ENCODE measurements around the gene FAM98B. TPM values are rescaled to one million over a fixed set of nuclear protein-coding genes. Genes with fewer than 3 reads are reported as not detected.

FAM98B gene
- total RNA-seq, 1 donor from 2014 or later: 66.9 TPM

DNA sequence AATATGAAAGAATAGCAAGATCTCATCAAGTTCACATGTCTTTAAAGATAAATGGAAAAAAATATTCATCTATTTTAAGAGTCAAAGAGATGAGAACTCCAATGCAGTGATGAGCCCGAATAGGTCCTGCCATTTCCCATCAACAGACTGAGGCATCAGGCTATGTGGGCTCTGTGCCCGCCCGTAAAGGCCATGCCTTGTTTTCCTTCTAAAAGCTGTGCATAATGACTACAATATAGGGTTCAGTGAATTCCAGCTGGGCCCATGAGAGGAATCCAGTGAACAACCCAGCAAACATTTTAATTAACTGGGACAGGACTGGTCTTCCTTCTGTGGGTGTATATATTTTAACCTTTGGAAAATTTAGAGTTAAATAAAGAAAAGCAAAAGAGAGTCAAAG, 66.1 kb downstream of the FAM98B start:
- Mint-ChIP-seq H3K4me1 (ENCODE audit: low read depth) (peaks cover 47% of the 10 kb centered on the region), H3K36me3 (ENCODE audit: low read depth) (peaks cover 52% of the 10 kb centered on the region), H3K9me3 (no peaks in the 10 kb centered on the region), H3K4me3 (no peak overlapping the region), H3K27ac (no peak overlapping the region), H3K27me3 (ENCODE audit: insufficient read depth) (no peaks in the 10 kb centered on the region)
- intact Hi-C loops (cut with micrococcal nuclease): loop anchor here (5.0 kb wide), 1 partner anchor 37 kb away; no protein-coding TSS in a partner anchor
- DNase-seq (ENCODE audit: low spot score): no peak

DNA sequence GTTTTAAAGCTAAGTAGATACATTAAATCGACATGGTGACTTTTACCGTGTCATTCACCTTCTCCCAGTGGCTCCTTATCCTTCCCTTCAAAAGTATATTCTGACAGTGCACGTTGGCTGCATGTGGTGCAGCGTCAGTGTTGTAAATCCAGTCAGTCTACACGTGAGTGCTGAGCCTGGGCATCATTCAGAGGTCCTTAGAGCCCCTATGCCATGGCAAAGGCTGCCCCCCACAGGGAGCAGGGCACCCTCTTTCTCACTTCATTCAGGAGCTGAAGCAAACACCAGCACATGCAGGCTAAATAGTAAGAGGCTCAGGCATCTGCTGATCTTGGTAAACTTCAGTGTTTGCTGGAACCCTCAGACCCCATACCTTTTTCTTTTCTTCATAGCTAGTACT, 67.4 kb downstream of the FAM98B start:
- no peak overlapping the region for H3K27ac Mint-ChIP-seq
- H3K36me3 Mint-ChIP-seq (ENCODE audit: low read depth): peaks cover 52% of the 10 kb centered on the region
- DNase-seq (ENCODE audit: low spot score): no peak
- no peak overlapping the region for H3K4me3 Mint-ChIP-seq
- no peaks in the 10 kb centered on the region for H3K27me3 Mint-ChIP-seq (ENCODE audit: insufficient read depth)
- peaks cover 51% of the 10 kb centered on the region for H3K4me1 Mint-ChIP-seq (ENCODE audit: low read depth)
- H3K9me3 Mint-ChIP-seq: no peaks in the 10 kb centered on the region
- intact Hi-C loops (cut with micrococcal nuclease): loop anchor here (5.0 kb wide), 1 partner anchor 36 kb away; no protein-coding TSS in a partner anchor

DNA sequence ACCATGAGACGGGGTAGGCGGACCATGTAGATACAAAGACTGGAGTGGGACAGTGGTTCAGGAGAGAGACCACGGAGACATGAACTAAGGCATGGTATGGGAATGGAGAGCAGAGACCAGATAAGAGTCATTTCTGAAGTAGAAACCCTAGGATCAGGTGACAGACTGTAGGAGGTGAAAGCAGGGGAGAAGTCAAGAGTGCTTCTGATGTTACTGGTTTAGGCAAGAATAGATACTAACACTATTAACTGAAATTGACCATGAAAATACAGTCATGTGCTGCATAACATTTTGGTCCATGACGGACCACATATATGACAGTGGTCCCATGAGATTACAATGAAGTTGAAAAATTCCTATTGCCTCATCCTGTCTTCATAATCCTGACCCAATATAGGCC, 69.0 kb downstream of the FAM98B start:
- H3K36me3 Mint-ChIP-seq (ENCODE audit: low read depth): peaks cover 53% of the 10 kb centered on the region
- intact Hi-C loops (cut with micrococcal nuclease): loop anchor here (5.0 kb wide), 1 partner anchor 34 kb away; no protein-coding TSS in a partner anchor

DNA sequence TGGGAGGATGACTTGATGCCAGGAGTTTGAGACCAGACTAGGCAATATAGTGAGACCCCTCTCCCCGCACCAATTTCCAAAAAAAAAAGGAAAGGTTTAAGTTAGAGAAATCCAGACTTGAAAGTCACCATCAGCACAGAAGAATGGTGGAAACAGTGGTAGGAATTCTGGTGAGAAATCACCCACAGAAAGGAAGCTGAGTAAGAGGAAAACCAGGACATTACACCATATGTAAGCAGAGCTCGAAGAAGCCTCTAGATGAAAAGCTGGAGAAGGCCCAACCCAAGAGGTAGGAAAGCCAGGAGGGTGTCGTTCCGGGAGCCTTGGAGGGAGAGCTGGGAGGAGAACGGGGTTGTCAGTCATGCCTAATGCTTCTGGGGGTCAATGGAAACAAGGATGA, 70.2 kb downstream of the FAM98B start:
- peaks cover 63% of the 10 kb centered on the region for H3K4me1 Mint-ChIP-seq (ENCODE audit: low read depth)
- no peak for DNase-seq (ENCODE audit: low spot score)
- intact Hi-C loops (cut with micrococcal nuclease): loop anchor here (5.0 kb wide), 1 partner anchor 33 kb away; no protein-coding TSS in a partner anchor

More for the DNA sequence above, 69.0 kb downstream of the FAM98B start:
- Mint-ChIP-seq H3K4me1 (ENCODE audit: low read depth) (peaks cover 58% of the 10 kb centered on the region), H3K27me3 (ENCODE audit: insufficient read depth) (no peaks in the 10 kb centered on the region), H3K9me3 (no peaks in the 10 kb centered on the region), H3K4me3 (no peak overlapping the region), H3K27ac (peak overlapping the region; percentile 49)
- no peak for DNase-seq (ENCODE audit: low spot score)

DNA sequence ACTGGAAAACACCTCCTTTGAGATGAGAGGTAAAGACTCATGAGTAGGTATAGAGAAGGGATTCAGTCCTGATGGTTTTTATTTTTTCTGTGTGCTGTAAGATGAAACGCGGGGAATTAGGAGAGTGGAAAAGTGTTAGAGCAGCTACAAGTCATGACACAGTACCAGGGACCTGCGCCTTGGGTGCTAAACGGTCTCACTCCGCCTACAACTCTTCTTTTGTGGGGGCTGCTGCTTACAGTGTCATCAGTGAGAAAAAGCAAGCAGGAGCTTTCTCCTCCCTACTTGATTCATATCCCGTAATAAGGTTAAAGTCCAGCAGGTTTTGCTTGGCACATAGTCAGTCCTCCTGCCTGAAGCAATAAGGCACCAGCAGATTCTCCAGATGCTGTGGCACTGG, 71.6 kb downstream of the FAM98B start:
- DNase-seq (ENCODE audit: low spot score): no peak
- H3K4me1 Mint-ChIP-seq (ENCODE audit: low read depth): peaks cover 75% of the 10 kb centered on the region
- no peaks in the 10 kb centered on the region for H3K27me3 Mint-ChIP-seq (ENCODE audit: insufficient read depth)
- H3K36me3 Mint-ChIP-seq (ENCODE audit: low read depth): peaks cover 58% of the 10 kb centered on the region
- intact Hi-C loops (cut with micrococcal nuclease): loop anchor here (5.0 kb wide), 1 partner anchor 38 kb away; no protein-coding TSS in a partner anchor
- peak overlapping the region; percentile 18 for H3K27ac Mint-ChIP-seq
- H3K9me3 Mint-ChIP-seq: no peaks in the 10 kb centered on the region
- no peak overlapping the region for H3K4me3 Mint-ChIP-seq

More for the DNA sequence above, 70.2 kb downstream of the FAM98B start:
- Mint-ChIP-seq H3K27me3 (ENCODE audit: insufficient read depth) (no peaks in the 10 kb centered on the region), H3K27ac (peak overlapping the region; percentile 59), H3K36me3 (ENCODE audit: low read depth) (peaks cover 58% of the 10 kb centered on the region), H3K4me3 (no peak overlapping the region), H3K9me3 (no peaks in the 10 kb centered on the region)

DNA sequence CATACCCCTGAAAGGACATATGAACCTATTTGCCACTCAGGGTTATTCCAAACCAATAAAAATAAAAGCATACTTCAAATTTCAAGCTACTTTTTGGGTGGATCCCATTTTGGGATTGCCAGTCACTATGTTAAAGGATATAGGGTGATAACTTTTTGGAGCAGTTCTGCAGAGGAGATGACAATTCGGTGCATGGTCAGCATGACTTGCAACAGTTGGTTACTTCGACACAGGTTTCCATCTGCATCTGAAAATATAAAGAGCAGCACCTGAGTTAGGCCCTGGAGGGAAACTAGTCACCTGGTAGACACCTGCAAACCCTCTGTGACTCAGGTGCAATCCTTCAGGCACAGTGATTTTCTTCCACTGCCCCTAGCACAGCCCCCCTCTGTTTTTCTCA, 72.2 kb downstream of the FAM98B start:
- DNase-seq (ENCODE audit: low spot score): no peak
- Mint-ChIP-seq H3K9me3 (no peaks in the 10 kb centered on the region), H3K27me3 (ENCODE audit: insufficient read depth) (no peaks in the 10 kb centered on the region), H3K4me1 (ENCODE audit: low read depth) (peaks cover 82% of the 10 kb centered on the region), H3K4me3 (no peak overlapping the region), H3K36me3 (ENCODE audit: low read depth) (peaks cover 62% of the 10 kb centered on the region), H3K27ac (no peak overlapping the region)
- intact Hi-C loops (cut with micrococcal nuclease): loop anchor here (5.0 kb wide), 1 partner anchor 39 kb away; no protein-coding TSS in a partner anchor

DNA sequence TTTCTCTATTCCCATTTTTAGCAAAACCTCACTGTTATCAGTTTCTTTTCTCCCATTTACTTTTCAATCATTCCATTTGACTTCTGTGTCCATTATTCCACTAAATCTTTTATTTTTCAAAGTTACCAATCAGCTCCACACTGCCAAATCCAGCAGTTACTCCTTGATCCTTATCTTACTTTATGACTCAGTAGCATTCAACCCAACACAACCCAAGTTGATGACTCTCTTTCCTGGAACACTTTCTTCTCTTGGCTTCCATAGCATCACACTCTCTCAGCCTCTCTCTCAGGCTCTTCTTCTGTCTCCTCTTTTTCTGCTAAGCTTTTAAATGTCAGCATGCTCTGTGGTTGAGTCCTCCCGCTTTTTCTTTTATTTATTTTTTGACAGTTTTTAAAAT, 74.4 kb downstream of the FAM98B start:
- H3K4me1 Mint-ChIP-seq (ENCODE audit: low read depth): peaks cover 89% of the 10 kb centered on the region
- intact Hi-C loops (cut with micrococcal nuclease): loop anchor here (5.0 kb wide), 1 partner anchor 41 kb away; no protein-coding TSS in a partner anchor
- H3K27ac Mint-ChIP-seq: peak overlapping the region; percentile 73
- H3K36me3 Mint-ChIP-seq (ENCODE audit: low read depth): peaks cover 63% of the 10 kb centered on the region
- DNase-seq (ENCODE audit: low spot score): no peak
- no peak overlapping the region for H3K4me3 Mint-ChIP-seq
- no peaks in the 10 kb centered on the region for H3K27me3 Mint-ChIP-seq (ENCODE audit: insufficient read depth)
- no peaks in the 10 kb centered on the region for H3K9me3 Mint-ChIP-seq

DNA sequence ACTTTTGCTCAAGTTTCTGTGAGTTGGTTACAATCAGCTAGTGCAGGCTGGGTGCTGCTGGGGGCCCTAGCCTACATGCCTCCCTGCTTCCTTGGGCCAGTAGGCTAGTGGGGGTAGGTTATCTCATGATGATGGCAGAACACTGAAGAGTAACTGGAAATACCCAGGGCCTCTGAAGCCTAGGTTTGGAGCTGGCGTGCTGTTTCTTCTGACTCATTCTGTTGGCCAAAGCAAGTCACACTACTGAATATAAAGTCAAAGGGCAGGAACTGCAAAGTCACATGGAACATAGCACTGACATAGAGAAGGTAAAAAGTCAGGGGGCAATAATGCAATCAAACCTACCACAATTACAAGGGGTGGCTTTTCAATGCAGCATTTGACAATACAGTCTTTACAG, 76.2 kb downstream of the FAM98B start:
- intact Hi-C loops (cut with micrococcal nuclease): loop anchor here (1.0 kb wide), 2 partner anchors 8 to 30 kb away; no protein-coding TSS in a partner anchor
- H3K27ac Mint-ChIP-seq: peak overlapping the region; percentile 85
- no peaks in the 10 kb centered on the region for H3K27me3 Mint-ChIP-seq (ENCODE audit: insufficient read depth)
- H3K9me3 Mint-ChIP-seq: no peaks in the 10 kb centered on the region
- H3K4me3 Mint-ChIP-seq: peak overlapping the region; percentile 46
- H3K36me3 Mint-ChIP-seq (ENCODE audit: low read depth): peaks cover 67% of the 10 kb centered on the region
- peak; percentile 16 for DNase-seq (ENCODE audit: low spot score)
- H3K4me1 Mint-ChIP-seq (ENCODE audit: low read depth): peaks cover 93% of the 10 kb centered on the region

DNA sequence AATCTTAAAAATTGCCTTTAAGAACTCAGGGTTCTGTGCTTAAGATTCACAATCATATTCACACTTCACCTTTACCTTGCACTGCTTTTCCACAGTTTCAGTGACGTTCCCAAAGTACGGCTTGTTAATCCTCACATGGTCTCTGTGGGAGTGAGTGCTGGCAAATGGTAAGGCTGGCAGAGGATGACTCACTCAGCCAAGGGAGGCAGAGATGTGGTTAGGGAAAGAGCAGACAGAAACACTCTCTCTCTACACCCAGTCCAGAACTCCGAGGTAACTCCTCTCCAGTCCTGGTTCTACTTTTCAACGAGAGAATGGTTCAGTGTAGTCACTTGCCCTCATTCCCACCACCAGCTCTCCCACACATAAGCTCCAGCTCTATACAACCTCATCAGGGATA, 77.6 kb downstream of the FAM98B start:
- Mint-ChIP-seq H3K9me3 (no peaks in the 10 kb centered on the region), H3K4me1 (ENCODE audit: low read depth) (peaks cover 93% of the 10 kb centered on the region), H3K36me3 (ENCODE audit: low read depth) (peaks cover 72% of the 10 kb centered on the region), H3K27ac (peak overlapping the region; percentile 10), H3K4me3 (no peak overlapping the region), H3K27me3 (ENCODE audit: insufficient read depth) (no peaks in the 10 kb centered on the region)
- no peak for DNase-seq (ENCODE audit: low spot score)
- intact Hi-C loops (cut with micrococcal nuclease): no loop called here

DNA sequence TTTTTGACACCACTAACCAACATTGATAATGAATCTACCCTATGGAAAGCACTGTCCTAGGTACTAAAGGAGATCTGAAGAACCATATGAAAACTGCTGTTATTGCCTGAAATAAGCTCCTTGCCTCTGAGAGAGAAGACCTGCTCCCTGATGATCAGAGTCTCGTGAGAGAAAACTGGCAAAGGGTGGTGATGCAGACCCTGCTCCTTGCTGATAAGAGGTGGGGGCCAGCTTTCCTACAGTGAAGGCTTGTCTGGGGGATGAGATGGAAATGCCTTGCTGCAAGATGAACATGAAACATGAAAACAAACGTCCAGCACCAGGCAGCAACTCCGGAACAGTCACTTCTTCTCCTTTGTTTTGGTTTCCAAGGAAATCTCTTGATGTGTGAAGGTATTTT, 78.8 kb downstream of the FAM98B start:
- no peaks in the 10 kb centered on the region for H3K9me3 Mint-ChIP-seq
- H3K27ac Mint-ChIP-seq: peak overlapping the region; percentile 59
- no peak overlapping the region for H3K4me3 Mint-ChIP-seq
- DNase-seq (ENCODE audit: low spot score): no peak
- H3K36me3 Mint-ChIP-seq (ENCODE audit: low read depth): peaks cover 73% of the 10 kb centered on the region
- H3K27me3 Mint-ChIP-seq (ENCODE audit: insufficient read depth): no peaks in the 10 kb centered on the region
- intact Hi-C loops (cut with micrococcal nuclease): no loop called here
- peaks cover 98% of the 10 kb centered on the region for H3K4me1 Mint-ChIP-seq (ENCODE audit: low read depth)

DNA sequence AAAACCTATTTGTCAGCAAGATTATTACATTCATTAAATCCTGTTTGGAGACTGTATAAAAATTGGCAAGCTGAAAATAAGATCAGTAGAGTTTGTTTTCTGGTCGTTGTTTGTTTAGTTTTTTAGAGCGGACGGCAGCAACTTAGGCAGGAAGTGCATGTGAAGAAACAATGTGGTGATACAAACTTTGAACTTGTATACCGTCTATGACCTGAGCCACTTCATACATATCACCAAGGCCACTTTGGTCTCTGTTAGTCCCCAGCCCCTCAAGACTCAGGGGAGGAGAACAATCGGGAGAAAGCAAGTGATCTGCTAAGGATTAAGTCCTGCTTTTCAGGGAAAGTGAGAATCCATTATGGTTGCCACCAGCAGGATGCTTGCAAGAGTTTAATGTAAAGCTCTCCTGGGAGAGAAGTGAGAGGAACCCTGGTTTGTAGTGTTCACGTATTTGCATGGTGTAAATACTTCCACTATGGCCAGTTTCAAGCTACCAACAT, 79.5 kb downstream of the FAM98B start:
- DNase-seq (ENCODE audit: low spot score): no peak
- peaks cover 71% of the 10 kb centered on the region for H3K36me3 Mint-ChIP-seq (ENCODE audit: low read depth)
- no peak overlapping the region for H3K4me3 Mint-ChIP-seq
- H3K9me3 Mint-ChIP-seq: no peaks in the 10 kb centered on the region
- H3K27ac Mint-ChIP-seq: peak overlapping the region; percentile 49
- H3K27me3 Mint-ChIP-seq (ENCODE audit: insufficient read depth): no peaks in the 10 kb centered on the region
- intact Hi-C loops (cut with micrococcal nuclease): no loop called here
- H3K4me1 Mint-ChIP-seq (ENCODE audit: low read depth): peaks cover 99% of the 10 kb centered on the region

DNA sequence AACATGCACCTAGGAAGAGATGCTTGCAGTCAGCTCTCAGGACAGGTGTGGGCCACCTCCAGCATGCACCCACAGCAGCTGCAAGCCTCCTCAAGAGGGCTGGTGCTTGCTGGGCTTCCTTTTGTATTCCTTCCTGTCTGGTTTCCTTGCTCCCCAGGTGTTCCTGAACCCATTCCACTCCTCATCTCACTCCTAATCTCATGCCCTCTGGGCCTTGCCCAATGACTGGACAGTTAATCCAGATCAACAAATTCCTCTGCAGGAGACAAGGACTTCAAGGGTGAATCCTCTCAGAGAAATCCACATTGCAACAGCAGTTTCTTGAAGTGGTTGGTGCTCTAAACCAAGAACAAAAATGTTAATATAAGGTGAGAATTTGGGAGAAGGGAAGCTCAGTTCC, 80.0 kb downstream of the FAM98B start:
- Mint-ChIP-seq H3K9me3 (no peaks in the 10 kb centered on the region), H3K4me3 (no peak overlapping the region), H3K27ac (peak overlapping the region; percentile 70), H3K36me3 (ENCODE audit: low read depth) (peaks cover 68% of the 10 kb centered on the region), H3K4me1 (ENCODE audit: low read depth) (peaks cover 99% of the 10 kb centered on the region), H3K27me3 (ENCODE audit: insufficient read depth) (no peaks in the 10 kb centered on the region)
- no peak for DNase-seq (ENCODE audit: low spot score)
- intact Hi-C loops (cut with micrococcal nuclease): no loop called here

DNA sequence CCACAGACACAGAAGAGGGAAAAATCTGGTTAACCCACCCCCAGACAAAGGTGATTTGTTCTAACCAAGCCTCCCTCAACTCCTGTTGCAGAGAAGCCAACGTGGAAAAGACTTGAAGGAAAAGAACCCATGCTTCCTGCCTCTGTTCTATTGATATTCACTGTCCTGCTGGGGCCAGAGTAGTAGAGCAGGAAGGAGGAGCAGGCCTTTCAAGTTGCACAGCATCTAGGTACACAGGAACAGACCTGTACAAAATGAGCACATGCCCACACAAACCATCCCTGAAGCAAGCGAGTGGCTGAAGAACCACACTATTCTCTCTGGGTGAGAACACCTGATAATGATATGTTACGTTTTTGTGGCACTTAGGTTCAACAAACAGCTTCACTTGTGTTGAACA, 80.8 kb downstream of the FAM98B start:
- H3K36me3 Mint-ChIP-seq (ENCODE audit: low read depth): peaks cover 63% of the 10 kb centered on the region
- H3K27ac Mint-ChIP-seq: peak overlapping the region; percentile 85
- H3K4me3 Mint-ChIP-seq: peak overlapping the region; percentile 51
- no peak for DNase-seq (ENCODE audit: low spot score)
- intact Hi-C loops (cut with micrococcal nuclease): no loop called here
- H3K4me1 Mint-ChIP-seq (ENCODE audit: low read depth): peaks cover 99% of the 10 kb centered on the region
- no peaks in the 10 kb centered on the region for H3K9me3 Mint-ChIP-seq
- H3K27me3 Mint-ChIP-seq (ENCODE audit: insufficient read depth): no peaks in the 10 kb centered on the region
